ENCODE results near the gene TMTC1. TPM values are rescaled to one million over a fixed set of nuclear protein-coding genes. Genes with fewer than 3 reads are reported as not detected.

The TMTC1 gene
- total and polyA plus RNA-seq, 3 donors from 2014 or later = 8.4 to 13.6 (median 11.5) TPM

- no peaks in the 10 kb centered on the region for H3K36me3 ChIP-seq (ENCODE audit: low read depth, missing control alignments)
- no peaks in the 10 kb centered on the region for H3K9me3 ChIP-seq
- intact Hi-C loops (cut with DNase I; ENCODE audit: low total_unique reads) = no loop called here
- no peak overlapping the region for H3K4me3 ChIP-seq
- 83 to 88% methylated on average over 7 of the region's 7 CpGs for WGBS, 2 donors
- no peak overlapping the region for H3K27ac ChIP-seq
- H3K4me1 ChIP-seq = no peaks in the 10 kb centered on the region
- H3K27me3 ChIP-seq = no peaks in the 10 kb centered on the region
- TF ChIP-seq POLR2A (IDR thresholded peaks at IDR 0.05) = no peak
- TF ChIP-seq CTCF (IDR thresholded peaks at IDR 0.05) = no peak
- no peak for DNase-seq
Observed at GRCh38 chr12:29691161-29691854, 92.4 kb downstream of the TMTC1 start.

- Histone ChIP-seq H3K27ac (no peak overlapping the region), H3K36me3 (ENCODE audit: low read depth, missing control alignments) (no peaks in the 10 kb centered on the region), H3K4me3 (no peak overlapping the region), H3K4me1 (no peaks in the 10 kb centered on the region), H3K27me3 (no peaks in the 10 kb centered on the region), H3K9me3 (no peaks in the 10 kb centered on the region)
- no peak for DNase-seq
- TF ChIP-seq CTCF (IDR thresholded peaks at IDR 0.05) (no peak), POLR2A (IDR thresholded peaks at IDR 0.05) (no peak)
- WGBS, 2 donors = 77 to 98% methylated on average over 1 of the region's 1 CpG
- intact Hi-C loops (cut with DNase I; ENCODE audit: low total_unique reads) = no loop called here
Observed at GRCh38 chr12:29690728-29691127, 93.0 kb downstream of the TMTC1 start.

- Histone ChIP-seq H3K4me3 (no peak overlapping the region), H3K27me3 (no peaks in the 10 kb centered on the region), H3K9me3 (no peaks in the 10 kb centered on the region), H3K27ac (no peak overlapping the region), H3K36me3 (ENCODE audit: low read depth, missing control alignments) (no peaks in the 10 kb centered on the region), H3K4me1 (no peaks in the 10 kb centered on the region)
- no peak for TF ChIP-seq POLR2A (IDR thresholded peaks at IDR 0.05)
- no peak for TF ChIP-seq CTCF (IDR thresholded peaks at IDR 0.05)
- intact Hi-C loops (cut with DNase I; ENCODE audit: low total_unique reads) = no loop called here
- no peak for DNase-seq
- WGBS, 2 donors = 73 to 94% methylated on average over 1 of the region's 1 CpG
Observed at GRCh38 chr12:29688914-29689313, 94.8 kb downstream of the TMTC1 start.

- Histone ChIP-seq H3K27ac (no peak overlapping the region), H3K27me3 (no peaks in the 10 kb centered on the region), H3K36me3 (ENCODE audit: low read depth, missing control alignments) (no peaks in the 10 kb centered on the region), H3K4me1 (no peaks in the 10 kb centered on the region), H3K4me3 (no peak overlapping the region), H3K9me3 (no peaks in the 10 kb centered on the region)
- 92 to 95% methylated on average over 3 of the region's 3 CpGs for WGBS, 2 donors
- TF ChIP-seq POLR2A (IDR thresholded peaks at IDR 0.05) (no peak), CTCF (IDR thresholded peaks at IDR 0.05) (no peak)
- intact Hi-C loops (cut with DNase I; ENCODE audit: low total_unique reads) = no loop called here
- no peak for DNase-seq
Observed at GRCh38 chr12:29682088-29682487, 101.7 kb downstream of the TMTC1 start.

- H3K27ac ChIP-seq = no peak overlapping the region
- intact Hi-C loops (cut with DNase I; ENCODE audit: low total_unique reads) = no loop called here
- no peak overlapping the region for H3K4me3 ChIP-seq
- no peaks in the 10 kb centered on the region for H3K27me3 ChIP-seq
- H3K9me3 ChIP-seq = no peaks in the 10 kb centered on the region
- H3K36me3 ChIP-seq (ENCODE audit: low read depth, missing control alignments) = no peaks in the 10 kb centered on the region
- TF ChIP-seq CTCF (IDR thresholded peaks at IDR 0.05) = no peak
- TF ChIP-seq POLR2A (IDR thresholded peaks at IDR 0.05) = no peak
- 90 to 94% methylated on average over 1 of the region's 1 CpG for WGBS, 2 donors
- no peak for DNase-seq
- H3K4me1 ChIP-seq = no peaks in the 10 kb centered on the region
Observed at GRCh38 chr12:29681370-29681769, 102.4 kb downstream of the TMTC1 start.
